HEK293 (cell line): Measurements from ENCODE around the gene IER3IP1.
"Not testable (repeated sequence)": the region's sequence is repeated elsewhere in the genome, so short reads cannot be mapped to it uniquely, and the experiment has no call there.

ENCODE experiments used
- CTCF ChIA-PET: fragments of 350-600 bp; formaldehyde crosslinking; extraction: SDS; loops from one replicate; lab custom pipeline; 2021; ENCODE audit warnings: antibody characterized with exemption; lab: Yijun Ruan, JAX
- POLR2A ChIA-PET: fragments of 300-600 bp; formaldehyde crosslinking; extraction: SDS; loops from one replicate; lab custom pipeline; 2020; ENCODE audit warnings: antibody characterized with exemption, inconsistent platforms; lab: Yijun Ruan, JAX
- H3K27ac ChIP-seq: fragments of 200-500 bp; sonication (Bioruptor generic); 2 replicates; pipeline ENCODE4 v1.5.1; 2014; ENCODE audit warnings: low read depth, low read length, control low read depth, inconsistent platforms; ENCODE audit errors: extremely low read depth
- H3K36me3 ChIP-seq, 2 experiments: fragments of 200-500 bp in 1 of 2; sonication (Bioruptor generic) in 1 of 2; 1 replicate in 1 of 2; 2 replicates in 1 of 2; pipeline ENCODE4 v1.5.1; 2014 to 2017; ENCODE audit warnings: inconsistent platforms in 2 of 2, low read length in 2 of 2; ENCODE audit not compliant: control insufficient read depth in 2 of 2, insufficient read depth in 1 of 2
- H3K4me1 ChIP-seq: fragments of 200-500 bp; sonication (Bioruptor generic); 2 replicates; pipeline ENCODE4 v1.5.1; 2014; ENCODE audit warnings: mild to moderate bottlenecking, low read length, inconsistent platforms; ENCODE audit not compliant: control insufficient read depth, insufficient read depth
- H3K4me3 ChIP-seq: 2 replicates; pipeline ENCODE4 v1.5.1; 2011; ENCODE audit warnings: low read depth, mild to moderate bottlenecking, control low read depth, low read length, moderate library complexity
- H3K9me3 ChIP-seq: fragments of 200-500 bp; sonication (Bioruptor generic); 2 replicates; pipeline ENCODE4 v1.5.1; 2014; ENCODE audit warnings: low read depth, low read length, inconsistent platforms; ENCODE audit not compliant: control insufficient read depth, insufficient read depth
- BCL11B ChIP-seq: fragments of 450-650 bp; formaldehyde crosslinking; IDR thresholded peaks from 2 replicates; pipeline ENCODE4 v1.5.1; 2016; ENCODE audit warnings: low read depth, missing biosample characterization, missing genetic modification characterization
- FEZF1 ChIP-seq: fragments of 450-650 bp; formaldehyde crosslinking; IDR thresholded peaks from 2 replicates; pipeline ENCODE4 v1.5.1; 2016; ENCODE audit warnings: missing biosample characterization, missing genetic modification characterization
- OSR2 ChIP-seq: fragments of 450-650 bp; formaldehyde crosslinking; IDR thresholded peaks from 2 replicates; pipeline ENCODE4 v1.5.1; 2016; ENCODE audit warnings: missing biosample characterization, missing genetic modification characterization
- RBAK ChIP-seq: fragments of 450-650 bp; formaldehyde crosslinking; IDR thresholded peaks from 2 replicates; pipeline ENCODE4 v1.5.1; 2016; ENCODE audit warnings: missing biosample characterization, missing genetic modification characterization
- SETDB1 ChIP-seq: IDR thresholded peaks from one replicate; pipeline ENCODE4 v1.6.1; 2017; ENCODE audit warnings: mild to moderate bottlenecking, low read length, moderate library complexity, mixed read lengths; ENCODE audit not compliant: insufficient read length
- ZBTB48 ChIP-seq: fragments of 450-650 bp; formaldehyde crosslinking; IDR thresholded peaks from 2 replicates; pipeline ENCODE4 v1.5.1; 2016; ENCODE audit warnings: missing biosample characterization, missing genetic modification characterization
- ZNF112 ChIP-seq: fragments of 450-650 bp; formaldehyde crosslinking; IDR thresholded peaks from 2 replicates; pipeline ENCODE4 v1.5.0; 2017; ENCODE audit warnings: missing biosample characterization, missing genetic modification characterization
- ZNF114 ChIP-seq: fragments of 450-650 bp; formaldehyde crosslinking; IDR thresholded peaks from 2 replicates; pipeline ENCODE4 v1.5.0; 2017; ENCODE audit warnings: missing biosample characterization, missing genetic modification characterization
- ZNF157 ChIP-seq: fragments of 450-650 bp; formaldehyde crosslinking; IDR thresholded peaks from 2 replicates; pipeline ENCODE4 v1.5.1; 2016; ENCODE audit warnings: missing biosample characterization, missing genetic modification characterization
- ZNF169 ChIP-seq: fragments of 450-650 bp; formaldehyde crosslinking; IDR thresholded peaks from 2 replicates; pipeline ENCODE4 v1.5.1; 2016; ENCODE audit warnings: missing biosample characterization, missing genetic modification characterization
- ZNF184 ChIP-seq: fragments of 450-650 bp; IDR thresholded peaks from 2 replicates; pipeline ENCODE4 v1.5.1; 2018; ENCODE audit warnings: missing biosample characterization, mild to moderate bottlenecking, missing genetic modification characterization
- ZNF211 ChIP-seq: fragments of 450-650 bp; formaldehyde crosslinking; IDR thresholded peaks from 2 replicates; pipeline ENCODE4 v1.5.1; 2016; ENCODE audit warnings: low read depth, missing biosample characterization, missing genetic modification characterization
- ZNF214 ChIP-seq: fragments of 450-650 bp; formaldehyde crosslinking; IDR thresholded peaks from 2 replicates; pipeline ENCODE4 v1.5.1; 2017; ENCODE audit warnings: missing biosample characterization, mild to moderate bottlenecking, missing genetic modification characterization, borderline replicate concordance
- ZNF24 ChIP-seq: fragments of 450-650 bp; formaldehyde crosslinking; IDR thresholded peaks from 2 replicates; pipeline ENCODE4 v1.5.1; 2016; ENCODE audit warnings: missing biosample characterization, missing genetic modification characterization
- ZNF354C ChIP-seq: fragments of 450-650 bp; formaldehyde crosslinking; IDR thresholded peaks from 2 replicates; pipeline ENCODE4 v1.5.1; 2016; ENCODE audit warnings: missing biosample characterization, missing genetic modification characterization, low read depth, borderline replicate concordance
- ZNF404 ChIP-seq: fragments of 450-650 bp; formaldehyde crosslinking; IDR thresholded peaks from 2 replicates; pipeline ENCODE4 v1.5.1; 2017; ENCODE audit warnings: missing biosample characterization, missing genetic modification characterization
- ZNF510 ChIP-seq: fragments of 450-650 bp; formaldehyde crosslinking; IDR thresholded peaks from 2 replicates; pipeline ENCODE4 v1.5.1; 2018; ENCODE audit warnings: mild to moderate bottlenecking, missing genetic modification characterization, missing biosample characterization; ENCODE audit not compliant: insufficient replicate concordance
- ZNF549 ChIP-seq: fragments of 450-650 bp; IDR thresholded peaks from 2 replicates; pipeline ENCODE4 v1.5.1; 2018; ENCODE audit warnings: missing biosample characterization, missing genetic modification characterization, mild to moderate bottlenecking, inconsistent platforms, moderate library complexity
- ZNF585B ChIP-seq: fragments of 450-650 bp; formaldehyde crosslinking; IDR thresholded peaks from 2 replicates; pipeline ENCODE4 v1.5.1; 2016; ENCODE audit warnings: missing biosample characterization, missing genetic modification characterization
- ZNF610 ChIP-seq: fragments of 450-650 bp; formaldehyde crosslinking; IDR thresholded peaks from 2 replicates; pipeline ENCODE4 v1.5.1; 2016; ENCODE audit warnings: missing biosample characterization, missing genetic modification characterization, borderline replicate concordance
- ZNF624 ChIP-seq: fragments of 450-650 bp; formaldehyde crosslinking; IDR thresholded peaks from 2 replicates; pipeline ENCODE4 v1.5.1; 2017; ENCODE audit warnings: missing biosample characterization, missing genetic modification characterization
- ZNF626 ChIP-seq: fragments of 450-650 bp; sonication (Bioruptor Pico); formaldehyde crosslinking; IDR thresholded peaks from 2 replicates; pipeline ENCODE4 v1.5.1; 2018; ENCODE audit warnings: missing biosample characterization, missing genetic modification characterization, inconsistent platforms
- ZNF677 ChIP-seq: fragments of 450-650 bp; IDR thresholded peaks from 2 replicates; pipeline ENCODE4 v1.5.0; 2018; ENCODE audit warnings: missing biosample characterization, mild to moderate bottlenecking, missing genetic modification characterization, moderate library complexity
- ZNF76 ChIP-seq: fragments of 450-650 bp; formaldehyde crosslinking; IDR thresholded peaks from 2 replicates; pipeline ENCODE4; 2016; ENCODE audit warnings: low read depth, missing biosample characterization, missing genetic modification characterization, borderline replicate concordance
- ZNF776 ChIP-seq: fragments of 450-650 bp; formaldehyde crosslinking; IDR thresholded peaks from 2 replicates; pipeline ENCODE4 v1.5.0; 2017; ENCODE audit warnings: missing biosample characterization, missing genetic modification characterization, borderline replicate concordance
- ZNF785 ChIP-seq: fragments of 450-650 bp; formaldehyde crosslinking; IDR thresholded peaks from 2 replicates; pipeline ENCODE4 v1.5.1; 2016; ENCODE audit warnings: missing biosample characterization, missing genetic modification characterization
- TF ChIP-seq, protein P1 (sequence below): fragments of 450-650 bp; formaldehyde crosslinking; IDR thresholded peaks from 2 replicates; pipeline ENCODE4 v1.5.1; 2016; ENCODE audit warnings: missing biosample characterization, missing genetic modification characterization

Gene IER3IP1

DNA sequence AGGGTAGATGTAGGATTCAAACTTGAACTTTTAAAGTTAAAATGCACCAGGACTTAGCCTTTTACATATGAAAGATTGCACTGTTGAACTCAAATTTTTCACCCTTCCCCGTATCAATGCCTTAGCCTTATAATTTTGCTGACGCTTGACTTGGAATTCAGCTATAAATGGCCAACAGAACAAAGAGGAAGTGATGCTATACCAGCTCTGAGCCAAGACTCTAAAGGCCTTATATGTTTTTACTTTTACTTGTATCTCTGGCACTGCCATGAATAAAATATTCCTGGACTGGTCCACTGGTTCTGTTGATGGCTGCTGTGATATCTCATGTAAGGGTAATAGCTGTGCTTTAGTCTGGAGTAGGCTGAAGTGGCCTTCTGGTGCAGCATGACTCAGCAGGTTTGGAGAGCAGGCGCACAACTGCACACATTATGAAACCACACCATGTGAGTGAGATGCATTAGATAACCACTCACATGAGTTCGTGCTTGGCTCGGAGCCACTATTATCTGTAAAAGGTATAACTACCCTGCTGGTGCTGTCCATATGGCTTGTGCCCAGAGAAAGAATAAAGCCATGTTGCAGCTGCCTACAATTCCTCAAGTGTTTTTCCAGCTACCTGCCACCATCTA, 8.4 kb upstream of the IER3IP1 start:
- no peaks in the 10 kb centered on the region for H3K36me3 ChIP-seq
- H3K4me1 ChIP-seq = no peaks in the 10 kb centered on the region
- TF ChIP-seq ZNF549 (peak; percentile 77), ZNF610 (tag by site-specific recombination) (peak; percentile 66; the same call in 1 of the 2 replicates), ZNF24 (tag by site-specific recombination) (no peak), BCL11B (tag by site-specific recombination) (no peak), ZNF354C (no peak), ZNF626 (tag by site-specific recombination) (peak; percentile 94; the same call in 1 of the 2 replicates), ZNF404 (tag by site-specific recombination) (no peak), FEZF1 (tag by site-specific recombination) (no peak), ZNF157 (tag by site-specific recombination) (0 out of 2 replicates have a peak, but pooled peaks have one; percentile 14), RBAK (tag by site-specific recombination) (0 out of 2 replicates have a peak, but pooled peaks have one; percentile 56), ZNF112 (tag by site-specific recombination) (peak; percentile 50; the same call in 1 of the 2 replicates), ZNF184 (tag by site-specific recombination) (peak; percentile 46; the same call in 1 of the 2 replicates), ZNF169 (0 out of 2 replicates have a peak, but pooled peaks have one; percentile 20), SETDB1 (peak; percentile 90), ZNF624 (tag by site-specific recombination) (no peak), ZNF510 (tag by site-specific recombination) (peak; percentile 64), ZNF211 (tag by site-specific recombination) (no peak)
- H3K9me3 ChIP-seq = no peaks in the 10 kb centered on the region
- ChIA-PET POLR2A (no interaction called here), CTCF (interaction anchor here (0.9 kb wide), 1 partner anchor 20 kb away, joined by 4 read pairs; no protein-coding TSS in a partner anchor)
- H3K4me3 ChIP-seq = no peak overlapping the region
- no peak overlapping the region for H3K27ac ChIP-seq

DNA sequence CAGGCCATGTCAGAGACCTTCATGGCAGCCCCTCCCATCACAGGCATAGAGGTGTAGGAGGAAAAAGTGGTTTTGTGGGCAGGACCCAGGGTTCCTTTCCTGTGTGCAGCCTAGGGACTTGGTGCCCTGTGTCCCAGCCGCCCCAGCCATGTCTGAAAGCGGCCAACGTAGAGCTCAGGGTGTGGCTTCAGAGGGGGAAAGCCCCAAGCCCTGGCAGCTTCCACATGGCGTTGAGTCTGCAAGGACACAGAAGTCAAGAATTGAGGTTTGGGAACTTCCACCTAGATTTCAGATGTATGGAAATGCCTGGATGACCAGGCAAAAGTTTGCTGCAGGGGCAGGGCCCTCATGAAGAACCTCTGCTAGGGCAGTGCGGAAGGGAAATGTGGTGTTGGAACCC, 6.0 kb upstream of the IER3IP1 start:
- H3K9me3 ChIP-seq, H3K36me3 ChIP-seq, H3K4me3 ChIP-seq, CTCF ChIA-PET, H3K4me1 ChIP-seq, H3K27ac ChIP-seq, POLR2A ChIA-PET: not testable (repeated sequence)

DNA sequence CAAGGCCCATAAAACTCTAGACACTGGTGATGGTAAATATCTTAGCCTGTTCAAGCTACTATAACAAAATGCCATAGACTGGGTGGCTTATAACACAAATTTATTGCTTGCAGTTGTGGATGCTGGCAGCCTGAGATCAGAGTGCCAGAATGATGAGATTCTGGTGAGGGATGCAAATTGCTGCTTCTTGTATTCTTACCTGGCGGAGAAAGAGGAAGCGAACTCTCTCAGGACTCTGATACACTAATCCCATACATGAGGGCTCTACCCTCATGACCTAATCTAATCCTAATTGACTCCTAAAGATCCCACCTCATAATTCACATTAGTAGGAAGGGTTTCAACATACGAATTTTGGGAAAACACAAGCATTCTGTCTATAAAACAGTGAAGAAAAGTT, 4.6 kb upstream of the IER3IP1 start:
- H3K36me3 ChIP-seq = no peaks in the 10 kb centered on the region
- H3K4me1 ChIP-seq = no peaks in the 10 kb centered on the region; the same call in 1 of the 2 replicates
- no peak overlapping the region for H3K4me3 ChIP-seq
- POLR2A ChIA-PET = no interaction called here
- no peak overlapping the region for H3K27ac ChIP-seq
- TF ChIP-seq ZNF785 (tag by site-specific recombination) (no peak), ZNF214 (tag by site-specific recombination) (no peak), ZNF776 (tag by site-specific recombination) (no peak), ZNF677 (no peak), ZNF76 (tag by site-specific recombination) (no peak), OSR2 (tag by site-specific recombination) (no peak), ZNF114 (tag by site-specific recombination) (no peak), ZBTB48 (no peak), ZNF585B (tag by site-specific recombination) (no peak)
- TF ChIP-seq, protein P1, sequence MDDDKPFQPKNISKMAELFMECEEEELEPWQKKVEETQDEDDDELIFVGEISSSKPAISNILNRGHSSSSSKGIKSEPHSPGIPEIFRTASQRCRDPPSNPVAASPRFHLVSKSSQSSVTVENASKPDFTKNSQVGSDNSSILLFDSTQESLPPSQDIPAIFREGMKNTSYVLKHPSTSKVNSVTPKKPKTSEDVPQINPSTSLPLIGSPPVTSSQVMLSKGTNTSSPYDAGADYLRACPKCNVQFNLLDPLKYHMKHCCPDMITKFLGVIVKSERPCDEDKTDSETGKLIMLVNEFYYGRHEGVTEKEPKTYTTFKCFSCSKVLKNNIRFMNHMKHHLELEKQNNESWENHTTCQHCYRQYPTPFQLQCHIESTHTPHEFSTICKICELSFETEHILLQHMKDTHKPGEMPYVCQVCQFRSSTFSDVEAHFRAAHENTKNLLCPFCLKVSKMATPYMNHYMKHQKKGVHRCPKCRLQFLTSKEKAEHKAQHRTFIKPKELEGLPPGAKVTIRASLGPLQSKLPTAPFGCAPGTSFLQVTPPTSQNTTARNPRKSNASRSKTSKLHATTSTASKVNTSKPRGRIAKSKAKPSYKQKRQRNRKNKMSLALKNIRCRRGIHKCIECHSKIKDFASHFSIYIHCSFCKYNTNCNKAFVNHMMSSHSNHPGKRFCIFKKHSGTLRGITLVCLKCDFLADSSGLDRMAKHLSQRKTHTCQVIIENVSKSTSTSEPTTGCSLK = no peak
- H3K9me3 ChIP-seq = no peaks in the 10 kb centered on the region
- CTCF ChIA-PET = no interaction called here
